WERI-Rb-1 (cell line): ENCODE data around the gene DBN1.

Source experiments
- DNase-seq: peaks from one replicate; pipeline ENCODE4 v3.0.0-alpha.2; 2020
- H3K27ac ChIP-seq: fragments of 250-450 bp; sonication (Bioruptor Pico); 2 replicates; pipeline ENCODE4 v1.5.1; 2020; ENCODE audit warnings: mild to moderate bottlenecking, moderate library complexity
- H3K27me3 ChIP-seq: fragments of 250-450 bp; sonication (Bioruptor Pico); 2 replicates; pipeline ENCODE4 v1.5.1; 2021; ENCODE audit warnings: mild to moderate bottlenecking, low read depth, moderate library complexity; ENCODE audit not compliant: insufficient read depth, severe bottlenecking
- H3K36me3 ChIP-seq: fragments of 250-450 bp; sonication (Bioruptor Pico); 2 replicates; pipeline ENCODE4 v1.5.1; 2020; ENCODE audit warnings: mild to moderate bottlenecking, moderate library complexity
- H3K4me3 ChIP-seq: 2 replicates; pipeline ENCODE4 v1.5.1; 2011; ENCODE audit warnings: low read depth, mild to moderate bottlenecking, control low read depth, low read length
- H3K9me3 ChIP-seq: fragments of 250-450 bp; sonication (Bioruptor Pico); 2 replicates; pipeline ENCODE4 v1.5.1; 2021; ENCODE audit warnings: mild to moderate bottlenecking, moderate library complexity; ENCODE audit not compliant: severe bottlenecking
- TF ChIP-seq, protein P1 (sequence below): IDR thresholded peaks from 2 replicates; pipeline ENCODE4 v1.5.1; 2011; ENCODE audit warnings: low read depth, mild to moderate bottlenecking, control low read depth, inconsistent platforms, low read length

Gene DBN1

DNA sequence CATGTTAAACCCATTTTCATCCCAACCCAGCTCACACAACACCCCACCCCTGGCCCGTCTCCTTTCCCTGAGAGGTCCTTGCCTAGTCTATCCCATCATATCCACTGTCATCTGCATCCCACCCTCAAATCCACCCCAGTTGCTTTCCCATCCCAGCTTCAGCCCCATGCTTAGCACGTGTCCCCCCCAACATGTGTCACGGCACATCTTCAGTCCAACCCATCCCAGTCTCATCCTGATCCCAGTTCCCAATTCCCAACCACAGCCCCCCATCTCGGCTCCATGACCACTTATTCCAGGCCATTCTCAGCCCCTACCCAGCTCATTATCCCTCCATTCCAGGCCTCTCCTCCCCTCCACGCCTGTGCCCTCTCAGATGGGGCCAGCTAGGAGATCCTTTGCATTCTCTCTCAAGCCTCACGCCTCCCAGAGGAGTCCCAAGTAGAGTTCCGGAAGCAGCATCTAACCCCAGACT, 605 bp upstream of the DBN1 start:
- DNase-seq = no peak
- TF ChIP-seq, protein P1, sequence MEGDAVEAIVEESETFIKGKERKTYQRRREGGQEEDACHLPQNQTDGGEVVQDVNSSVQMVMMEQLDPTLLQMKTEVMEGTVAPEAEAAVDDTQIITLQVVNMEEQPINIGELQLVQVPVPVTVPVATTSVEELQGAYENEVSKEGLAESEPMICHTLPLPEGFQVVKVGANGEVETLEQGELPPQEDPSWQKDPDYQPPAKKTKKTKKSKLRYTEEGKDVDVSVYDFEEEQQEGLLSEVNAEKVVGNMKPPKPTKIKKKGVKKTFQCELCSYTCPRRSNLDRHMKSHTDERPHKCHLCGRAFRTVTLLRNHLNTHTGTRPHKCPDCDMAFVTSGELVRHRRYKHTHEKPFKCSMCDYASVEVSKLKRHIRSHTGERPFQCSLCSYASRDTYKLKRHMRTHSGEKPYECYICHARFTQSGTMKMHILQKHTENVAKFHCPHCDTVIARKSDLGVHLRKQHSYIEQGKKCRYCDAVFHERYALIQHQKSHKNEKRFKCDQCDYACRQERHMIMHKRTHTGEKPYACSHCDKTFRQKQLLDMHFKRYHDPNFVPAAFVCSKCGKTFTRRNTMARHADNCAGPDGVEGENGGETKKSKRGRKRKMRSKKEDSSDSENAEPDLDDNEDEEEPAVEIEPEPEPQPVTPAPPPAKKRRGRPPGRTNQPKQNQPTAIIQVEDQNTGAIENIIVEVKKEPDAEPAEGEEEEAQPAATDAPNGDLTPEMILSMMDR = no peak
- Histone ChIP-seq H3K36me3 (peaks cover 23% of the 10 kb centered on the region), H3K27me3 (no peaks in the 10 kb centered on the region), H3K27ac (no peak overlapping the region), H3K4me3 (no peak overlapping the region), H3K9me3 (no peaks in the 10 kb centered on the region)

DNA sequence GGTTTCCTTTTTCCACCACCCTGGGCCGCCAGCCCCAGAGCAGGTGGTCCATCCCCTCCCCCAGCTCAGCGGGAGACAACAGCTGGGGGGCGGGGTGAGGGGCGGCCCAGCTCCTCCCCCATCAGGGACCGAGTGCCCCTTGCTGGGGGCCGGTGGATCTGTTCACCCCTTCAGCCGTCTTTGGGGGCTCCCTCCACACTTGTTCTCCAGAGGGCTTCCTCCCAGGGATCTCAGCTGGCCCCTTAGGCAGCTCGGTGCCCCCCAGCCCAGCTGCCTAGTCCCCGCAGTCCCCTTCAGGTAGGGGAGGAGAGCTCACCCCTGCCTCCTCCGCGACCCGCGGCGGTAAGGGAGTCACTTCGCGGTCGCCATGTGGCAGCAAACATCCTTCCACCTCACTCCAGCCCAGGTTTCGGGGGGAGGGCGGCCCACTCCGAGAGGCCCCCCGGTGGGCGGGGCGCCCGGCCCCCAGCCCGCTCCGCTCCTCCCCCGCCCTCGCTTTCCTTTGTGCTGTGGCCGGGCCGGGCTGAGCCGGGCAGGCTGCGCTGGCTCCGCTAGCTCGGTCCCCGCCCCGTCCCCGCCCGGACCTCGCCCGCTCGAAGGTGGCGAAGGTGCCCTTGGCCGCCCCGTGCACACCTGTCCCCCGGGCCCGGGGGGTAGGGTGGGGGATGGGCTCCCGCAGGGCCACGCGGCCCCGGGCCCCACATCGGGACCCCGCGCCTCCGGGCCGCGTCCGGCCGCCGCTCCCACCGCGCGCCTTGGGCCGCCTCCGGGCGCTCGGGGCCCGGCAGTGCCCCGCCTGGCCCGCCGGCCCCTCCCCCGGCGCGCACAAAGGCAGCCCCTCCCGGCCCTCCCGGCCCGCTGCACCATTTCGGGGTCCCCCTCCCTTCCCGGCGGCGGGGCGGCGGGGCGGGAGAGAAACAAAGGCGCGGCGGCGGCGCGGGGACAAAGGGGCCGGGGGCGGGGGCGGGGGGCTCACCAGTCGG, 683 bp downstream of the DBN1 start:
- TF ChIP-seq, protein P1 = no peak
- H3K27ac ChIP-seq = peak overlapping the region; percentile 84
- peak; percentile 57 for DNase-seq
- H3K4me3 ChIP-seq = peak overlapping the region; percentile 65
- H3K36me3 ChIP-seq = peaks cover 34% of the 10 kb centered on the region
- H3K27me3 ChIP-seq = no peaks in the 10 kb centered on the region
- no peaks in the 10 kb centered on the region for H3K9me3 ChIP-seq

DNA sequence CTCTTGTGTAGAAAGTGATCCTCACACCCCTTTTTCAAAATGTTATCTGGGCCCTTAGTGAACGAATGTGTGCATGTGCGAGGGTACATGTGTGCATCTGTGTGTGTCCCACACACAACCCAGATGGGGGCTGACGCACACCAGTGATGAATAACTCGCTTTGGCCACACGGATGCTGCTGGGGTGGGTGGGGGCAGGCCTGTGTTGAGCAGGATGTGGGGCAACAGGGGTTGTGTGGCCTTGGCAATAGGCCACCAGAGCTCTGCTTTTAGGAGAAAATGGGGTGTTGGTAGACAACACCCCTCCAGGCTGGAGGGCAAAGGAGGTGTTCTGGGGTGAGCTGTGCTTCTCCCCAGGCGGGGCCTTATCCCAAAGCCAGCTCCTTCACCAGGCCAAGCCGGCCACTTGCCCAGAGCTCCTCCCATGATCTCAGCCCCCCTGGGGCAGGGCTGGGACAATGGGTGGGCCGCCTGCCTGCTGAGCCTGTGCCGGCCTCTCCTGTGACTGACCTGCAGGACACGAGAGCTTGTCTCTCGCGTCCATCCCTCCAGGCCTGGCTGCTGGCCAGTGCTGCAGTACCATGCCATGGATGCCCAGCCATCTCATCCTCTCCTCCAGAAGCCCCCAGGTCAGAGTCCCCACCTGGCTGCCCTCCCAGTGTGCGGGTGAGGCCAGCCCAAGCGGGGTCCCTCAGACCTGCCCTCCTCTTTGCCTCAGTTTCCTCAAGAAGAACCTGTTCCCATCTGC, 1.7 kb downstream of the DBN1 start:
- H3K27me3 ChIP-seq = no peaks in the 10 kb centered on the region
- no peak for DNase-seq
- TF ChIP-seq, protein P1 = no peak
- H3K36me3 ChIP-seq = peaks cover 43% of the 10 kb centered on the region
- H3K27ac ChIP-seq = peak overlapping the region; percentile 84
- peak overlapping the region; percentile 65 for H3K4me3 ChIP-seq
- no peaks in the 10 kb centered on the region for H3K9me3 ChIP-seq

DNA sequence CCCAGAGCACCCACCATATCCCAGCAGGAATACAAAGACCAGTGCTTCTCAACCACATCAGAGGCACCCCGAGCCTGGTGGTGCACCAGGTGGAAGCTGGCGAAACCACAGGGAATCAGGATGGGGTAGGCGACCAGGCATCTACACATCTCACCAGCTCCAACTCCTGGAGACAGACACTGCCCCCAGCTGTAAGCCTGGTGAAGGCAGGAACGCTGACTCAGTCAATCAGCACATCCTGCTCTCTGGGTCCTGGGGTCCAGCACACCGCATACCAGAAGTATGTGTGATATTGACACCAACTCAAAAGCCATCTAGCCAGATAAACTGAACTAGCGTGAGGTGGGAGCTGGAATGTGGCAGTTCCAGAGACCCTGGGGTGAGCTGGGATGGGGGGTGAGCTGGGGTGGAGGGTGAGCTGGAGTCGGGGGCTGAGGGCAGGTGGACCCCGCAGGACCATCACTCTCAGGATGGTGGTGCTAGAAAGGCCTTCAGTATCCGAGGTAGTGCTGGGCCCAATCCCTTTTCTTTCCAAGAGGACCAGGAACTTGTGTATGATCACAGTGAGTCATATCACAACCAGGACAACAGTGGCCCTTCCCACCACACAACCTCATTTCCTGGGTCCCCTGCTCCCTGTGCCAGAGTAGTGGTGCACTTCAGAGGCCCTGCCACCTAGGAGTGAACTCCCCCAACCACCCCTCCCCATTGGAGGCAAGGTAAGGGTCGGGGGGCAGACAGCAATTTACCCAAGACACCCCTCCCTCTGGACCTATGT, 2.5 kb downstream of the DBN1 start:
- Histone ChIP-seq H3K4me3 (no peak overlapping the region), H3K9me3 (no peaks in the 10 kb centered on the region), H3K36me3 (peaks cover 52% of the 10 kb centered on the region), H3K27ac (no peak overlapping the region; the same call in 1 of the 2 replicates), H3K27me3 (no peaks in the 10 kb centered on the region)
- TF ChIP-seq, protein P1 = no peak
- DNase-seq = no peak

GRCh38 chr5:177469750-177470525, 3.5 kb downstream of the DBN1 start:
- H3K36me3 ChIP-seq = peaks cover 62% of the 10 kb centered on the region
- no peak overlapping the region for H3K27ac ChIP-seq

More at GRCh38 chr5:177469750-177470525, 3.5 kb downstream of the DBN1 start:
- Histone ChIP-seq H3K9me3 (no peaks in the 10 kb centered on the region), H3K4me3 (no peak overlapping the region), H3K27me3 (no peaks in the 10 kb centered on the region)
- no peak for DNase-seq
- TF ChIP-seq, protein P1 = no peak
